Measurements from ENCODE around the gene TP53. TPM values are rescaled to one million over a fixed set of nuclear protein-coding genes. Genes with fewer than 3 reads are reported as not detected.

Gene TP53
- total RNA-seq, 1 experiment from 2014 or later = 181 TPM

DNA sequence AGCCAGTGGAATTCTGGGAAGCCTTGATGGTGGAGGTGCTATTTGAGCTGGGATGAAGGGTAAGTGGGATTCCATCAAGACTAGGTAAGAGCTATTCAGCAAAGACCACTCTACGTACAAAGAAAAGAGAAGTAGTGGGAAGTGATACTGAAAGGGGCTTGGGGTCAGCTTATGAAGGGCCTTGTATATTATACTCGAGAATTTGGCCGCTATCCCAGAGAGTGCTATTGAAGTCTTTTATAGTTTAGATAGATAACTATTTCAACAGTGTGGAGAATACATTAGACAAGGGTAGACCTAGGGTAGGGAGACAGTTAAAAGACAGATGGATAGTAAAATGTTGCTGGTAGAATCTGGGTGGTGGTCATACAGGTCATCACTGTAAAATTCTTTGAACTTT is 40.6 kb upstream of the TP53 start:
- no TSS peak for BruUV-seq (replicated peaks)
- Mint-ChIP-seq H3K27ac (ENCODE audit: low read depth, unreplicated experiment) (no peak overlapping the region), H3K4me3 (ENCODE audit: unreplicated experiment) (no peak overlapping the region), H3K9me3 (ENCODE audit: unreplicated experiment) (no peaks in the 10 kb centered on the region), H3K27me3 (ENCODE audit: insufficient read depth, unreplicated experiment) (peaks cover 12% of the 10 kb centered on the region), H3K36me3 (ENCODE audit: insufficient read depth, unreplicated experiment) (no peaks in the 10 kb centered on the region), H3K4me1 (ENCODE audit: insufficient read depth, unreplicated experiment) (peaks cover 5% of the 10 kb centered on the region)
- POLR2A ChIA-PET = interaction anchor here (0.6 to 1.2 kb wide), 4 partner anchors 39 to 170 kb away, joined by 3 read pairs; partner anchors contain the start of gene WRAP53
- TF ChIP-seq, protein P1, sequence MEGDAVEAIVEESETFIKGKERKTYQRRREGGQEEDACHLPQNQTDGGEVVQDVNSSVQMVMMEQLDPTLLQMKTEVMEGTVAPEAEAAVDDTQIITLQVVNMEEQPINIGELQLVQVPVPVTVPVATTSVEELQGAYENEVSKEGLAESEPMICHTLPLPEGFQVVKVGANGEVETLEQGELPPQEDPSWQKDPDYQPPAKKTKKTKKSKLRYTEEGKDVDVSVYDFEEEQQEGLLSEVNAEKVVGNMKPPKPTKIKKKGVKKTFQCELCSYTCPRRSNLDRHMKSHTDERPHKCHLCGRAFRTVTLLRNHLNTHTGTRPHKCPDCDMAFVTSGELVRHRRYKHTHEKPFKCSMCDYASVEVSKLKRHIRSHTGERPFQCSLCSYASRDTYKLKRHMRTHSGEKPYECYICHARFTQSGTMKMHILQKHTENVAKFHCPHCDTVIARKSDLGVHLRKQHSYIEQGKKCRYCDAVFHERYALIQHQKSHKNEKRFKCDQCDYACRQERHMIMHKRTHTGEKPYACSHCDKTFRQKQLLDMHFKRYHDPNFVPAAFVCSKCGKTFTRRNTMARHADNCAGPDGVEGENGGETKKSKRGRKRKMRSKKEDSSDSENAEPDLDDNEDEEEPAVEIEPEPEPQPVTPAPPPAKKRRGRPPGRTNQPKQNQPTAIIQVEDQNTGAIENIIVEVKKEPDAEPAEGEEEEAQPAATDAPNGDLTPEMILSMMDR (IDR thresholded peaks at IDR 0.05; ENCODE audit: unreplicated experiment) = no peak
- intact Hi-C loops (cut with micrococcal nuclease) = no loop called here
- DNase-seq (ENCODE audit: unreplicated experiment) = no peak
- CTCF ChIA-PET = interaction anchor here (0.8 to 0.9 kb wide), 3 partner anchors 16 to 136 kb away, joined by 3 read pairs; partner anchors contain the start of gene WRAP53

DNA sequence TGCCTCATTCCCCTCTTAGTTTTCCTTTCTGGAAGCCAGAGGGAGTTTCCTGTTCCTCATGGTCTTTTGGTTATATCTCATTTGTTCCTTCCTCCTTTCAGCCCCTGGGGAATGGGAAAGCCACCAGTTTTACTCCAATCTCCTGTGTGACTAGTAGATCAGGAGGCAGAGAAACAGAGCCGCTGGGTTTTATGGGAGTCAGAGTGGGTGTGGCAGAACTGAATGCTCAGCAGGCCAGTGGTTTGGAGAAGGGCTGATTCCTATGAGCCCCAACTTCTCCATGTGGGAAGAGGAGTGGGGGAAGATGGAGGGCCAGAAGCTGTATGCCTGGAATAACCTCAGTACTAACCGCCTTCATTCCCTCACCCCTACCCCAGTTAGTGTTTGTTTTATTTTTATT is 34.3 kb upstream of the TP53 start:
- POLR2A ChIA-PET = interaction anchor here (0.6 to 0.8 kb wide), 4 partner anchors 65 to 276 kb away, joined by 3 to 6 read pairs (median 3); partner anchors contain the start of gene SAT2
- Mint-ChIP-seq H3K27me3 (ENCODE audit: insufficient read depth, unreplicated experiment) (peaks cover 47% of the 10 kb centered on the region), H3K4me1 (ENCODE audit: insufficient read depth, unreplicated experiment) (peaks cover 7% of the 10 kb centered on the region), H3K36me3 (ENCODE audit: insufficient read depth, unreplicated experiment) (no peaks in the 10 kb centered on the region), H3K9me3 (ENCODE audit: unreplicated experiment) (no peaks in the 10 kb centered on the region), H3K4me3 (ENCODE audit: unreplicated experiment) (no peak overlapping the region), H3K27ac (ENCODE audit: low read depth, unreplicated experiment) (no peak overlapping the region)
- TF ChIP-seq, protein P1 (IDR thresholded peaks at IDR 0.05; ENCODE audit: unreplicated experiment) = no peak
- CTCF ChIA-PET = no interaction called here
- no TSS peak for BruUV-seq (replicated peaks)
- no peak for DNase-seq (ENCODE audit: unreplicated experiment)
- intact Hi-C loops (cut with micrococcal nuclease) = no loop called here

DNA sequence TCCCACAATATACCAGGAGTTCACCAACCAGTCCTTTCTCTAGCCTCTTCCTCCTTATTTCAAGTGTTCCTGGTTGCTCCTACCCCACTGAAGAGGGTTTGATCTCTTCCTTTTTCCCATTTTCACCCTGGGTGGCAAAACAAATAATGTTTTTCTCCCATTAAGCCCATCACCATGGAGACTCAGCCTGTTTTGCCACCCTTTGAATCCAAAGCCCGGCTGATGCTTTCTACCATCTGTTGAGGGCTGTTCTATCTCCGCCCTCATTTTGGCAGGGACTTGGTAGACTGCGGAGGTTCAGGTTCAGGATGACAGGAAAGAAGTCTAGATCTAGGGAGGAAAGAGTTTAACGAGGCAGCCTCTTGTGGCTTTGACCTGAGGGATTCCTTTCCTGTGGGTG is 32.8 kb upstream of the TP53 start:
- TF ChIP-seq, protein P1 (IDR thresholded peaks at IDR 0.05; ENCODE audit: unreplicated experiment) = no peak
- POLR2A ChIA-PET = no interaction called here
- intact Hi-C loops (cut with micrococcal nuclease) = no loop called here
- Mint-ChIP-seq H3K27me3 (ENCODE audit: insufficient read depth, unreplicated experiment) (peaks cover 47% of the 10 kb centered on the region), H3K9me3 (ENCODE audit: unreplicated experiment) (no peaks in the 10 kb centered on the region), H3K36me3 (ENCODE audit: insufficient read depth, unreplicated experiment) (no peaks in the 10 kb centered on the region), H3K27ac (ENCODE audit: low read depth, unreplicated experiment) (no peak overlapping the region), H3K4me1 (ENCODE audit: insufficient read depth, unreplicated experiment) (peaks cover 9% of the 10 kb centered on the region), H3K4me3 (ENCODE audit: unreplicated experiment) (no peak overlapping the region)
- CTCF ChIA-PET = interaction anchor here (0.6 kb wide), 1 partner anchor 455 kb away, joined by 3 read pairs; no protein-coding TSS in a partner anchor
- no TSS peak for BruUV-seq (replicated peaks)
- DNase-seq (ENCODE audit: unreplicated experiment) = no peak

DNA sequence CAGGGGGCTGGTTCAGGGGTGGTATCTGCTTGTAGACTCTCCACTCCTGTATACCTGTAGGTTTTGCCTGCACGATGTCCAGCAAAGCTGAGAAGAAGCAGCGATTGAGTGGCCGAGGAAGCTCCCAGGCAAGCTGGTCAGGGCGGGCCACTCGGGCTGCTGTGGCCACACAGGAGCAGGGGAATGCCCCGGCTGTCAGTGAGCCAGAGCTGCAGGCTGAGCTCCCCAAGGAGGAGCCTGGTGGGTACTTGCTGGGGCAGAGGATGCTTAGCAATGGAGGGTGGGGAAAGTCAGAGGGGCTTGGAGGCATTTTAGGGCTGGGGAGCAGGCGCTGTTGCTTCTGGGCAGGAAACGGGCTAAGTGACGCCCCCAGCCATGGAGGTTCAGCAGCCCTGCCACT is 32.4 kb upstream of the TP53 start:
- DNase-seq (ENCODE audit: unreplicated experiment) = no peak
- ChIA-PET POLR2A (no interaction called here), CTCF (interaction anchor here (0.6 kb wide), 1 partner anchor 456 kb away, joined by 3 read pairs; no protein-coding TSS in a partner anchor)
- Mint-ChIP-seq H3K4me3 (ENCODE audit: unreplicated experiment) (no peak overlapping the region), H3K36me3 (ENCODE audit: insufficient read depth, unreplicated experiment) (no peaks in the 10 kb centered on the region), H3K4me1 (ENCODE audit: insufficient read depth, unreplicated experiment) (peaks cover 9% of the 10 kb centered on the region), H3K9me3 (ENCODE audit: unreplicated experiment) (no peaks in the 10 kb centered on the region), H3K27me3 (ENCODE audit: insufficient read depth, unreplicated experiment) (peaks cover 47% of the 10 kb centered on the region), H3K27ac (ENCODE audit: low read depth, unreplicated experiment) (no peak overlapping the region)
- intact Hi-C loops (cut with micrococcal nuclease) = no loop called here
- BruUV-seq (replicated peaks) = no TSS peak
- TF ChIP-seq, protein P1 (IDR thresholded peaks at IDR 0.05; ENCODE audit: unreplicated experiment) = no peak

Measured in MCF 10A (cell line).